GM12892 (cell line): ENCODE data around the gene MYOF.

Source experiments
- POLR2A ChIP-seq: IDR thresholded peaks from 2 replicates; pipeline ENCODE4 v1.6.1; 2011; ENCODE audit warnings: low read depth, low read length, control low read depth
- TAF1 ChIP-seq: IDR thresholded peaks from 2 replicates; pipeline ENCODE4 v1.6.1; 2011; ENCODE audit warnings: low read depth, mild to moderate bottlenecking, control low read depth, low read length, borderline replicate concordance

DNA sequence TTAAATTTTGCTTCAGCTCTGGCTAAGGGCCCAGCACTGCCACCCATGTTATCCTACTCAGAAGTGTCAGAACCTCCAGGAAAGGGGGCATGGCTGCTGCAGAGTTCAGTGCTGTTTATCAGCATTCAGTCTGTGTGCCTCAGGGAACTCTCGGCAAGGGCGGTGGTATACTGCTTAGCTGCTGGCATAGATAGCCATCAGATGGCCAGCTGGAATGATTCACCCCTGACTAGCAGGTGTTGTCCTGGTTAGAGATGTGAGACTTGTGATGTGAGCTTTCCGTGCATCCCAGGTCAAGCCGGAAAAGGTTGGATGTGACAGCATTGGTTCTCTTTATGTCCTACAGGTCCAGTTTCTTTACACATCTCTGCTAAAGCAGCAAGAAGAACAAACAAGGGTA, 36.4 kb upstream of the MYOF start:
- no peak for TF ChIP-seq POLR2A
- no peak for TF ChIP-seq TAF1
